ENCODE results near the gene ACOT8.

The ACOT8 gene

GRCh38 chr20:45852326-45852725 lies 4.9 kb downstream of the ACOT8 start:
- no peak for DNase-seq (ENCODE audit: low read depth)
- TF ChIP-seq CTCF (IDR thresholded peaks at IDR 0.05; ENCODE audit: control insufficient read depth, insufficient read depth, low read depth, low read length, missing control alignments), result no peak
- H3K4me3 ChIP-seq (ENCODE audit: control insufficient read depth, low read depth, low read length), result no peak overlapping the region

GRCh38 chr20:45851501-45851900 lies 5.7 kb downstream of the ACOT8 start:
- no peak for DNase-seq (ENCODE audit: low read depth)
- no peak overlapping the region for H3K4me3 ChIP-seq (ENCODE audit: control insufficient read depth, low read depth, low read length)
- no peak for TF ChIP-seq CTCF (IDR thresholded peaks at IDR 0.05; ENCODE audit: control insufficient read depth, insufficient read depth, low read depth, low read length, missing control alignments)

- no peak overlapping the region for H3K4me3 ChIP-seq (ENCODE audit: control insufficient read depth, low read depth, low read length)
- no peak for DNase-seq (ENCODE audit: low read depth)
- TF ChIP-seq CTCF (IDR thresholded peaks at IDR 0.05; ENCODE audit: control insufficient read depth, insufficient read depth, low read depth, low read length, missing control alignments), result no peak
Observed at GRCh38 chr20:45850926-45851325, 6.3 kb downstream of the ACOT8 start.

- DNase-seq (ENCODE audit: low read depth), result no peak
- no peak for TF ChIP-seq CTCF (IDR thresholded peaks at IDR 0.05; ENCODE audit: control insufficient read depth, insufficient read depth, low read depth, low read length, missing control alignments)
- H3K4me3 ChIP-seq (ENCODE audit: control insufficient read depth, low read depth, low read length), result no peak overlapping the region
Observed at GRCh38 chr20:45850238-45850637, 7.0 kb downstream of the ACOT8 start.

- no peak overlapping the region for H3K4me3 ChIP-seq (ENCODE audit: control insufficient read depth, low read depth, low read length)
- no peak for TF ChIP-seq CTCF (IDR thresholded peaks at IDR 0.05; ENCODE audit: control insufficient read depth, insufficient read depth, low read depth, low read length, missing control alignments)
Observed at GRCh38 chr20:45848969-45849582, 8.1 kb downstream of the ACOT8 start.

GRCh38 chr20:45848421-45848820 lies 8.8 kb downstream of the ACOT8 start:
- no peak overlapping the region for H3K4me3 ChIP-seq (ENCODE audit: control insufficient read depth, low read depth, low read length)
- DNase-seq (ENCODE audit: low read depth), result no peak
- TF ChIP-seq CTCF (IDR thresholded peaks at IDR 0.05; ENCODE audit: control insufficient read depth, insufficient read depth, low read depth, low read length, missing control alignments), result no peak

More at GRCh38 chr20:45848969-45849582, 8.1 kb downstream of the ACOT8 start:
- no peak for DNase-seq (ENCODE audit: low read depth)
